H9 (cell line): Measurements from ENCODE around the gene EPC2. TPM values are rescaled to one million over a fixed set of nuclear protein-coding genes. Genes with fewer than 3 reads are reported as not detected.
"Not testable (repeated sequence)": the region's sequence is repeated elsewhere in the genome, so short reads cannot be mapped to it uniquely, and the experiment has no call there.

ENCODE experiments used
- DNase-seq: peaks from one replicate; pipeline ENCODE4 v3.0.0-alpha.2; 2017
- H2AFZ ChIP-seq: one replicate; pipeline ENCODE4 v1.6.1; 2013; ENCODE audit warnings: mild to moderate bottlenecking, low read length, control low read depth, moderate library complexity
- H2AK5ac ChIP-seq: 2 replicates; pipeline ENCODE4 v1.6.1; 2013; ENCODE audit warnings: low read length, control low read depth, mixed read lengths; ENCODE audit not compliant: insufficient read length
- H2BK120ac ChIP-seq: one replicate; pipeline ENCODE4 v1.6.1; 2013; ENCODE audit warnings: low read depth, mild to moderate bottlenecking, low read length, control low read depth, inconsistent platforms; ENCODE audit not compliant: poor library complexity, severe bottlenecking
- H2BK12ac ChIP-seq: 2 replicates; pipeline ENCODE4 v1.6.1; 2013; ENCODE audit warnings: low read length, control low read depth, mixed read lengths, low read depth; ENCODE audit not compliant: insufficient read length
- H2BK15ac ChIP-seq: 2 replicates; pipeline ENCODE4 v1.6.1; 2013; ENCODE audit warnings: low read depth, low read length, control low read depth
- H2BK20ac ChIP-seq: one replicate; pipeline ENCODE4 v1.6.1; 2013; ENCODE audit warnings: low read depth, mild to moderate bottlenecking, low read length, control low read depth, inconsistent platforms; ENCODE audit not compliant: poor library complexity, severe bottlenecking
- H2BK5ac ChIP-seq: 2 replicates; pipeline ENCODE4 v1.6.1; 2013; ENCODE audit warnings: low read length, control low read depth, mixed read lengths; ENCODE audit not compliant: insufficient read length
- H3K14ac ChIP-seq: 2 replicates; pipeline ENCODE4 v1.6.1; 2013; ENCODE audit warnings: low read length, control low read depth; ENCODE audit not compliant: insufficient read depth
- H3K18ac ChIP-seq: 2 replicates; pipeline ENCODE4 v1.6.1; 2013; ENCODE audit warnings: low read depth, mild to moderate bottlenecking, mixed read lengths, low read length, control low read depth; ENCODE audit not compliant: insufficient read length
- H3K23ac ChIP-seq: 2 replicates; pipeline ENCODE4 v1.6.1; 2013; ENCODE audit warnings: low read length, control low read depth, mixed read lengths, low read depth; ENCODE audit not compliant: insufficient read length
- H3K23me2 ChIP-seq: 2 replicates; pipeline ENCODE4 v1.6.1; 2013; ENCODE audit warnings: low read depth, mild to moderate bottlenecking, mixed read lengths, low read length, control low read depth; ENCODE audit not compliant: insufficient read length, poor library complexity, severe bottlenecking
- H3K27ac ChIP-seq: 2 replicates; pipeline ENCODE4 v1.5.1; 2013; ENCODE audit warnings: low read length, control low read depth, mixed read lengths, low read depth; ENCODE audit not compliant: insufficient read length
- H3K27me3 ChIP-seq: 2 replicates; pipeline ENCODE4 v1.6.1; 2013; ENCODE audit warnings: low read length, control low read depth, inconsistent platforms; ENCODE audit not compliant: insufficient read depth
- H3K4ac ChIP-seq: 2 replicates; pipeline ENCODE4 v1.6.1; 2013; ENCODE audit warnings: low read depth, mild to moderate bottlenecking, control low read depth, inconsistent platforms, low read length, moderate library complexity
- H3K4me1 ChIP-seq: 2 replicates; pipeline ENCODE4 v1.6.1; 2013; ENCODE audit warnings: low read length, control low read depth, inconsistent platforms; ENCODE audit not compliant: insufficient read depth
- H3K4me2 ChIP-seq: 2 replicates; pipeline ENCODE4 v1.6.1; 2013; ENCODE audit warnings: low read length, control low read depth, mixed read lengths; ENCODE audit not compliant: insufficient read length, insufficient read depth
- H3K56ac ChIP-seq: 2 replicates; pipeline ENCODE4 v1.6.1; 2013; ENCODE audit warnings: low read depth, mild to moderate bottlenecking, mixed read lengths, low read length, control low read depth; ENCODE audit not compliant: insufficient read length
- H3K79me1 ChIP-seq: 2 replicates; pipeline ENCODE4 v1.6.1; 2013; ENCODE audit warnings: low read depth, mild to moderate bottlenecking, moderate library complexity, low read length, control low read depth, inconsistent platforms; ENCODE audit not compliant: insufficient read depth, poor library complexity, severe bottlenecking
- H3K79me2 ChIP-seq: 2 replicates; pipeline ENCODE4 v1.6.1; 2013; ENCODE audit warnings: low read length, control low read depth, inconsistent platforms; ENCODE audit not compliant: insufficient read depth
- H3K9ac ChIP-seq: 2 replicates; pipeline ENCODE4 v1.6.1; 2013; ENCODE audit warnings: low read length, control low read depth, mixed read lengths; ENCODE audit not compliant: insufficient read length; ENCODE audit errors: extremely low read depth
- H3K9me3 ChIP-seq: one replicate; pipeline ENCODE4 v1.6.1; 2013; ENCODE audit warnings: low read depth, low read length, inconsistent platforms; ENCODE audit not compliant: control insufficient read depth
- H3T11ph ChIP-seq: one replicate; pipeline ENCODE4 v1.6.1; 2013; ENCODE audit warnings: mild to moderate bottlenecking, low read length, control low read depth, inconsistent platforms
- H4K20me1 ChIP-seq: one replicate; pipeline ENCODE4 v1.6.1; 2013; ENCODE audit not compliant: control insufficient read depth, insufficient read length, insufficient read depth
- H4K5ac ChIP-seq: 2 replicates; pipeline ENCODE4 v1.6.1; 2013; ENCODE audit warnings: low read depth, mild to moderate bottlenecking, mixed read lengths, low read length, control low read depth; ENCODE audit not compliant: insufficient read length
- H4K8ac ChIP-seq: replicated peaks from 2 replicates; pipeline ENCODE4 v1.6.1; 2013; ENCODE audit warnings: low read length, control low read depth, mixed read lengths, low read depth; ENCODE audit not compliant: insufficient read length
- H4K91ac ChIP-seq: 2 replicates; pipeline ENCODE4 v1.6.1; 2013; ENCODE audit warnings: low read depth, mild to moderate bottlenecking, moderate library complexity, mixed read lengths, low read length, control low read depth; ENCODE audit not compliant: insufficient read length
- H3K27ac Mint-ChIP-seq, 3 experiments: 2 replicates in 2 of 3; 3 replicates in 1 of 3; pipeline ENCODE4 v1.8.0; 2020 to 2021; ENCODE audit warnings: mixed read lengths in 3 of 3, mild to moderate bottlenecking in 1 of 3, moderate library complexity in 1 of 3
- H3K27me3 Mint-ChIP-seq: 2 replicates; pipeline ENCODE4 v1.8.0; 2021; ENCODE audit warnings: low read depth, mild to moderate bottlenecking, moderate library complexity, mixed read lengths
- H3K36me3 Mint-ChIP-seq, 3 experiments: 2 replicates in 2 of 3; 3 replicates in 1 of 3; pipeline ENCODE4 v1.8.0; 2020 to 2021; ENCODE audit warnings: low read depth in 3 of 3, mixed read lengths in 3 of 3; ENCODE audit not compliant: insufficient read depth in 1 of 3
- H3K4me1 Mint-ChIP-seq, 2 experiments: 2 replicates each; pipeline ENCODE4 v1.8.0; 2020; ENCODE audit warnings: mixed read lengths in 2 of 2
- H3K4me3 Mint-ChIP-seq, 2 experiments: 2 replicates in 1 of 2; 3 replicates in 1 of 2; pipeline ENCODE4 v1.8.0; 2020 to 2021; ENCODE audit warnings: mild to moderate bottlenecking in 2 of 2, mixed read lengths in 2 of 2, moderate library complexity in 1 of 2
- H3K9me3 Mint-ChIP-seq, 2 experiments: 2 replicates in 1 of 2; 3 replicates in 1 of 2; pipeline ENCODE4 v1.8.0; 2020; ENCODE audit warnings: mild to moderate bottlenecking in 2 of 2, mixed read lengths in 2 of 2, moderate library complexity in 1 of 2
- CTCF ChIP-seq: fragments of 200-600 bp; sonication (generic); conservative IDR thresholded peaks from 3 replicates; pipeline ENCODE4 v1.8.0; 2021; ENCODE audit warnings: antibody characterized with exemption, mild to moderate bottlenecking
- WGBS: extraction: QIAGEN DNeasy Blood & Tissue Kit; methylation state at CpG from one replicate; pipeline ENCODE4 v1.1.7; 2013; ENCODE audit warnings: missing lambda C conversion rate, low lambda C conversion rate, mixed read lengths; ENCODE audit not compliant: insufficient read length; ENCODE audit errors: extremely low coverage; 5-methylcytosine and 5-hydroxymethylcytosine counted together
- total RNA-seq: library from RNA; stranded (reverse); gene quantifications from 2 replicates; pipeline ENCODE4 v1.2.1, GENCODE V29; 2021

EPC2 gene
- total RNA-seq, 1 experiment from 2014 or later, result 31.3 TPM

GRCh38 chr2:148675708-148676107 lies 31.2 kb downstream of the EPC2 start:
- no peak overlapping the region for H3K27ac ChIP-seq
- peaks cover 3 to 11% (median 4%) of the 10 kb centered on the region in 3 experiments; a peak in 5 of 7 replicates for H3K36me3 Mint-ChIP-seq

GRCh38 chr2:148678302-148679179 lies 34.0 kb downstream of the EPC2 start:
- WGBS, result no CpG with 5 or more reads among the region's 31 CpGs
- H3K9me3 Mint-ChIP-seq, result not testable (repeated sequence)
- H3K4me1 Mint-ChIP-seq, result peaks cover 33 to 42% of the 10 kb centered on the region in 2 experiments

More at GRCh38 chr2:148675708-148676107, 31.2 kb downstream of the EPC2 start:
- Histone ChIP-seq H3K79me1 (peaks cover 4% of the 10 kb centered on the region), H2BK120ac (no peak overlapping the region), H3K56ac (no peak overlapping the region), H3K23me2 (no peaks in the 10 kb centered on the region), H3K23ac (no peak overlapping the region), H2BK12ac (no peak overlapping the region), H2BK5ac (no peak overlapping the region), H3K4me1 (peaks cover 7% of the 10 kb centered on the region; the same call in 1 of the 2 replicates), H3K27me3 (no peaks in the 10 kb centered on the region), H4K20me1 (no peaks in the 10 kb centered on the region), H2AFZ (no peak overlapping the region), H2AK5ac (no peak overlapping the region), H2BK20ac (no peak overlapping the region), H3K9me3 (no peaks in the 10 kb centered on the region), H3K79me2 (peaks cover 30% of the 10 kb centered on the region; the same call in 1 of the 2 replicates), H3K4ac (no peak overlapping the region), H3K9ac (no peak overlapping the region), H3K18ac (no peak overlapping the region), H3T11ph (no peak overlapping the region), H2BK15ac (no peak overlapping the region), H3K14ac (no peak overlapping the region), H4K5ac (no peak overlapping the region), H4K8ac (no peak overlapping the region), H4K91ac (no peak overlapping the region), H3K4me2 (no peak overlapping the region)
- H3K4me1 Mint-ChIP-seq, result peaks cover 36 to 40% of the 10 kb centered on the region in 2 experiments
- peak overlapping the region in 2 of 3 experiments; percentile 2 to 12; a peak in 2 of 7 replicates for H3K27ac Mint-ChIP-seq
- no peaks in the 10 kb centered on the region; a peak in 1 of 5 replicates for H3K9me3 Mint-ChIP-seq
- no peak for TF ChIP-seq CTCF
- H3K27me3 Mint-ChIP-seq, result no peaks in the 10 kb centered on the region
- WGBS, result no CpG with 5 or more reads among the region's 4 CpGs
- no peak for DNase-seq
- no peak overlapping the region for H3K4me3 Mint-ChIP-seq

More at GRCh38 chr2:148678302-148679179, 34.0 kb downstream of the EPC2 start:
- H4K8ac ChIP-seq, H3K4me2 ChIP-seq, H3K27ac Mint-ChIP-seq, H3T11ph ChIP-seq, H3K79me1 ChIP-seq, H3K9ac ChIP-seq, H2BK120ac ChIP-seq, DNase-seq, H4K5ac ChIP-seq, H2BK15ac ChIP-seq, H3K27me3 ChIP-seq, H2AK5ac ChIP-seq, H3K4me3 Mint-ChIP-seq, H2BK12ac ChIP-seq, H2AFZ ChIP-seq, H4K20me1 ChIP-seq, H3K4me1 ChIP-seq, H4K91ac ChIP-seq, H3K18ac ChIP-seq, H3K9me3 ChIP-seq, H3K56ac ChIP-seq, H3K23ac ChIP-seq, H2BK5ac ChIP-seq, H3K14ac ChIP-seq, H2BK20ac ChIP-seq, H3K27ac ChIP-seq, H3K27me3 Mint-ChIP-seq, H3K4ac ChIP-seq, H3K23me2 ChIP-seq: not testable (repeated sequence)
- H3K36me3 Mint-ChIP-seq, result peaks cover 3 to 11% (median 5%) of the 10 kb centered on the region in 3 experiments; a peak in 5 of 7 replicates
- peaks cover 41% of the 10 kb centered on the region; the same call in 1 of the 2 replicates for H3K79me2 ChIP-seq
